Measurements from ENCODE around the gene PITX3. TPM values are rescaled to one million over a fixed set of nuclear protein-coding genes. Genes with fewer than 3 reads are reported as not detected.

Gene PITX3
- total and polyA plus RNA-seq, 10 of the 15 experiments (the other 5 are each of a cell fraction or from before 2014, with no cell fraction given) = not detected

DNA sequence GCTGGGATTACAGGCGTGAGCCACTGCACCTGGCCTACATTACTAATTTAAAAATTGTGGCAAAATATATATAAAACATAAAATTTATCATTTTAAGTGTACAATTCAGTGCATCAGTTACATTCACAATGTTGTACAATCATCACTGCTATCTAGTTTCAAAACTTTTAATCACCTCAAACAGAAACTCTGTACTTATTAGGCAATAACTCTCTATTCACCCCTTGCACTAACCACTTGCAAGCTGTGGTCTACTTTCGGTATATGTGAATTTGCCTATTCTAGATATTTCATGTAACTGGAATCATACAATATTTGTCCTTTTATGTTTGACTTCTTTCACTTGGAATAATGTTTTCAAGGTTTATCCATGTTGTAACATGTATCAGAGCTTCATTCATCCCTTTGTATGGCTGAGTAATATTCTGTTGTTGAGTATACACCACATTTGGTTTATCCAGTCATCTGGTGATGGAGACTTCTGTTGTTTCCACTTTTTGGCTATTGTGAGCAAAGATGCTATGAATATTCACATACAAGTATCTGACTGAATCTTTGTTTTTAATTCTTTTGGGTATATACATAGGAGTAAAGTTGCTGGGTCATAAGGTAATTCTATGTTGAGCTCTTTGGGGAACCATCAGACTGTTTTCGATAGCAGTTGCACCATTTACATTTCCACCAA, 29.6 kb downstream of the PITX3 start:
- H3K9ac ChIP-seq (ENCODE audit: control insufficient read depth, insufficient read depth, low read length) = no peak overlapping the region
- no peaks in the 10 kb centered on the region for H3K9me3 ChIP-seq (replicated peaks; ENCODE audit: control insufficient read depth, insufficient read depth, low read length)
- H3K27ac ChIP-seq (ENCODE audit: control insufficient read depth, insufficient read depth) = no peak overlapping the region
- in situ Hi-C loops (cut with MboI) (no loop called here), intact Hi-C loops (cut with micrococcal nuclease; ENCODE audit: unreplicated experiment) (no loop called here)
- SMC1A ChIA-PET (ENCODE audit: uncharacterized antibody, unreplicated experiment) = interaction anchor here (0.8 to 1.5 kb wide), 5 partner anchors 23 to 135 kb away, joined by 3 to 4 read pairs (median 3); no protein-coding TSS in a partner anchor
- no peak overlapping the region for H2AFZ ChIP-seq (ENCODE audit: control insufficient read depth, low read depth, low read length)
- H3K36me3 ChIP-seq (ENCODE audit: control insufficient read depth in 2 of 2, insufficient read depth in 2 of 2, low read length in 1 of 2) = no peaks in the 10 kb centered on the region
- no peak for DNase-seq (ENCODE audit: low read depth, low spot score)
- POLR2A ChIA-PET = no interaction called here
- 45% methylated on average over 3 of the region's 3 CpGs for WGBS (ENCODE audit: insufficient coverage, insufficient replicate concordance, low lambda C conversion rate, missing lambda C conversion rate)
- no TSS peak for BruUV-seq (replicated peaks)
- RAD21 ChIA-PET (ENCODE audit: unreplicated experiment) = interaction anchor here (1.2 to 1.7 kb wide), 2 partner anchors 15 to 18 kb away, joined by 5 read pairs; partner anchors contain the start of gene ELOVL3
- peak; percentile 92 for ATAC-seq
- H3K4me1 ChIP-seq (ENCODE audit: control insufficient read depth, insufficient read depth, low read length) = no peaks in the 10 kb centered on the region; the same call in 1 of the 2 replicates
- no peak overlapping the region for H3K4me3 ChIP-seq
- no peaks in the 10 kb centered on the region for H3K79me2 ChIP-seq (ENCODE audit: control insufficient read depth, insufficient read depth, low read length)
- no peak overlapping the region; the same call in 1 of the 2 replicates for H3K4me2 ChIP-seq (ENCODE audit: control insufficient read depth, insufficient read depth)
- no peaks in the 10 kb centered on the region for H3K27me3 ChIP-seq (replicated peaks in 1 of 2; ENCODE audit: control insufficient read depth in 2 of 2, insufficient read depth in 2 of 2, low read length in 1 of 2)
- FAIRE-seq = no peak
- TF ChIP-seq MTA2 (IDR thresholded peaks at IDR 0.05; ENCODE audit: low read depth) = peak; percentile 37; the same call in 1 of the 2 replicates
- no peak for TF ChIP-seq EGR1 (IDR thresholded peaks at IDR 0.05; ENCODE audit: borderline replicate concordance in 1 of 2, low read depth in 2 of 2, low read length in 2 of 2)
- TF ChIP-seq RUNX3 (IDR thresholded peaks at IDR 0.05; ENCODE audit: low read length) = peak; percentile 59
- H4K20me1 ChIP-seq (ENCODE audit: control insufficient read depth, insufficient read depth) = no peaks in the 10 kb centered on the region
- CTCF ChIA-PET = interaction anchor here (0.7 to 2.7 kb wide), 6 partner anchors 18 to 292 kb away, joined by 3 to 14 read pairs (median 4); partner anchors contain the start of gene SUFU

DNA sequence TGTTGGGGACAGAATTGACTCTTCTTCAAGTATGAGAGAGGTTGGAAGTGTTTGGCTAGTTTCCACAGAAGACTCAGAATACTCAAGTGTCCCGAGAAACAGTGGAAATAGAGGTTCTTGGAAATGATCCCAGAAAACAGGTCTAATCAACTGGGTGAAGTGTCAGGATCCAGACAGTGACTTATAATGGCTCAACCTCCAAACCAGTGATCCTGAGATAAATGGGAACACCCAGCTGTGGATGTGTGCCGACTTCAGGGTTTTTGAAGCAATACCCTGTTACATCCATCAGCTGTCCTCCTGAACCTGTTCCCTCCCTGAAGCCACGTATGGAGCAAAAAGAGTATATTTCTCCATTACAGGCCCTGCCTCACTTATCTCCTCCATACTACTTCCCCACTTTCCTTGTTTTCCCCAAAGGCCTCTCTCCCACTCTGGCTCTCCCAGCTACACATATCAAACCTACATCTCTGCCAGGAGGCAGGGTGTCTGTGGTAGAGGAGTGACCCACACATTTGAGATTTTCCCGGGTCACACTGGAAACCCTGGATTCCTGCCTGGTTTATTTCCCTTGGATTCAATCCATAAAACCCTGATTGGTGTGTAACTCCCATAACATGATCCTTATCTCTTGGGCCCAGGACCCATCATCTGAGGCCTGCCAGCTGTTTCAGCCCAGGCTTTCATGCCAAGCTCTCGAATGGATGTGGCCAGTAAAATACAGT, 32.8 kb downstream of the PITX3 start:
- H3K27ac ChIP-seq (ENCODE audit: control insufficient read depth, insufficient read depth) = no peak overlapping the region
- SMC1A ChIA-PET (ENCODE audit: uncharacterized antibody, unreplicated experiment) = interaction anchor here (0.6 to 2.3 kb wide), 4 partner anchors 19 to 105 kb away, joined by 3 to 7 read pairs (median 3); no protein-coding TSS in a partner anchor
- in situ Hi-C loops (cut with MboI) (no loop called here), intact Hi-C loops (cut with micrococcal nuclease; ENCODE audit: unreplicated experiment) (no loop called here)
- peaks cover 3% of the 10 kb centered on the region; the same call in 2 of the 3 replicates for H3K9me3 ChIP-seq (replicated peaks; ENCODE audit: control insufficient read depth, insufficient read depth, low read length)
- RAD21 ChIA-PET (ENCODE audit: unreplicated experiment) = interaction anchor here (1.0 kb wide), 1 partner anchor 39 kb away, joined by 3 read pairs; no protein-coding TSS in a partner anchor
- no peak overlapping the region for H3K4me2 ChIP-seq (ENCODE audit: control insufficient read depth, insufficient read depth)
- WGBS (ENCODE audit: insufficient coverage, insufficient replicate concordance, low lambda C conversion rate, missing lambda C conversion rate) = 70% methylated on average over 5 of the region's 5 CpGs
- POLR2A ChIA-PET = no interaction called here
- DNase-seq (ENCODE audit: low read depth, low spot score) (no peak), FAIRE-seq (no peak), ATAC-seq (no peak)
- H2AFZ ChIP-seq (ENCODE audit: control insufficient read depth, low read depth, low read length) = no peak overlapping the region
- H4K20me1 ChIP-seq (ENCODE audit: control insufficient read depth, insufficient read depth) = no peaks in the 10 kb centered on the region
- H3K27me3 ChIP-seq (replicated peaks in 1 of 2; ENCODE audit: control insufficient read depth in 2 of 2, insufficient read depth in 2 of 2, low read length in 1 of 2) = no peaks in the 10 kb centered on the region
- CTCF ChIA-PET = interaction anchor here (0.7 to 1.8 kb wide), 4 partner anchors 8 to 39 kb away, joined by 3 to 5 read pairs (median 3); no protein-coding TSS in a partner anchor
- no peaks in the 10 kb centered on the region for H3K79me2 ChIP-seq (ENCODE audit: control insufficient read depth, insufficient read depth, low read length)
- H3K4me3 ChIP-seq = no peak overlapping the region
- no peak overlapping the region for H3K9ac ChIP-seq (ENCODE audit: control insufficient read depth, insufficient read depth, low read length)
- no peaks in the 10 kb centered on the region; the same call in 1 of the 2 replicates for H3K4me1 ChIP-seq (ENCODE audit: control insufficient read depth, insufficient read depth, low read length)
- H3K36me3 ChIP-seq (ENCODE audit: control insufficient read depth in 2 of 2, insufficient read depth in 2 of 2, low read length in 1 of 2) = no peaks in the 10 kb centered on the region
- BruUV-seq (replicated peaks) = no TSS peak
- TF ChIP-seq, protein P1, sequence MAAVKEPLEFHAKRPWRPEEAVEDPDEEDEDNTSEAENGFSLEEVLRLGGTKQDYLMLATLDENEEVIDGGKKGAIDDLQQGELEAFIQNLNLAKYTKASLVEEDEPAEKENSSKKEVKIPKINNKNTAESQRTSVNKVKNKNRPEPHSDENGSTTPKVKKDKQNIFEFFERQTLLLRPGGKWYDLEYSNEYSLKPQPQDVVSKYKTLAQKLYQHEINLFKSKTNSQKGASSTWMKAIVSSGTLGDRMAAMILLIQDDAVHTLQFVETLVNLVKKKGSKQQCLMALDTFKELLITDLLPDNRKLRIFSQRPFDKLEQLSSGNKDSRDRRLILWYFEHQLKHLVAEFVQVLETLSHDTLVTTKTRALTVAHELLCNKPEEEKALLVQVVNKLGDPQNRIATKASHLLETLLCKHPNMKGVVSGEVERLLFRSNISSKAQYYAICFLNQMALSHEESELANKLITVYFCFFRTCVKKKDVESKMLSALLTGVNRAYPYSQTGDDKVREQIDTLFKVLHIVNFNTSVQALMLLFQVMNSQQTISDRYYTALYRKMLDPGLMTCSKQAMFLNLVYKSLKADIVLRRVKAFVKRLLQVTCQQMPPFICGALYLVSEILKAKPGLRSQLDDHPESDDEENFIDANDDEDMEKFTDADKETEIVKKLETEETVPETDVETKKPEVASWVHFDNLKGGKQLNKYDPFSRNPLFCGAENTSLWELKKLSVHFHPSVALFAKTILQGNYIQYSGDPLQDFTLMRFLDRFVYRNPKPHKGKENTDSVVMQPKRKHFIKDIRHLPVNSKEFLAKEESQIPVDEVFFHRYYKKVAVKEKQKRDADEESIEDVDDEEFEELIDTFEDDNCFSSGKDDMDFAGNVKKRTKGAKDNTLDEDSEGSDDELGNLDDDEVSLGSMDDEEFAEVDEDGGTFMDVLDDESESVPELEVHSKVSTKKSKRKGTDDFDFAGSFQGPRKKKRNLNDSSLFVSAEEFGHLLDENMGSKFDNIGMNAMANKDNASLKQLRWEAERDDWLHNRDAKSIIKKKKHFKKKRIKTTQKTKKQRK (IDR thresholded peaks at IDR 0.05; ENCODE audit: low read depth, low read length) = no peak
- TF ChIP-seq RB1 (IDR thresholded peaks at IDR 0.05; ENCODE audit: borderline replicate concordance) (no peak), RBBP5 (conservative IDR thresholded peaks at IDR 0.05) (no peak), SIX5 (IDR thresholded peaks at IDR 0.05; ENCODE audit: low read depth, low read length, severe bottlenecking) (no peak), DPF2 (IDR thresholded peaks at IDR 0.05) (no peak), CREM (IDR thresholded peaks at IDR 0.05; ENCODE audit: low read depth) (no peak), FOS (IDR thresholded peaks at IDR 0.05; ENCODE audit: borderline replicate concordance, extremely low read depth, insufficient read length) (no peak), HDAC6 (IDR thresholded peaks at IDR 0.05; ENCODE audit: unreplicated experiment) (no peak)
- TF ChIP-seq, protein P2, sequence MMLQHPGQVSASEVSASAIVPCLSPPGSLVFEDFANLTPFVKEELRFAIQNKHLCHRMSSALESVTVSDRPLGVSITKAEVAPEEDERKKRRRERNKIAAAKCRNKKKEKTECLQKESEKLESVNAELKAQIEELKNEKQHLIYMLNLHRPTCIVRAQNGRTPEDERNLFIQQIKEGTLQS (IDR thresholded peaks at IDR 0.05; ENCODE audit: borderline replicate concordance, extremely low read depth, low read depth, low read length) = no peak

Data from GM12878 (cell line).